Bronchial epithelial cell (primary cell): ENCODE data around the gene TAAR1. TPM values are rescaled to one million over a fixed set of nuclear protein-coding genes. Genes with fewer than 3 reads are reported as not detected.
"Not testable (repeated sequence)": the region's sequence is repeated elsewhere in the genome, so short reads cannot be mapped to it uniquely, and the experiment has no call there.

Source experiments
- DNase-seq: peaks from one replicate; pipeline ENCODE4 v3.0.0-alpha.2; 2010; ENCODE audit warnings: low read depth
- FAIRE-seq: peaks from 2 replicates; lab custom pipeline; 2011; peaks lifted over from hg19 to GRCh38; lab: Jason Lieb, UNC
- H3K27me3 ChIP-seq: 2 replicates; pipeline ENCODE4 v1.5.1; 2011; ENCODE audit warnings: low read length; ENCODE audit not compliant: control insufficient read depth, insufficient read depth
- H3K36me3 ChIP-seq: 2 replicates; pipeline ENCODE4 v1.5.1; 2011; ENCODE audit warnings: low read length; ENCODE audit not compliant: control insufficient read depth, insufficient read depth
- H3K4me3 ChIP-seq: 2 replicates; pipeline ENCODE4 v1.5.1; 2011; ENCODE audit warnings: mild to moderate bottlenecking, low read depth, low read length, control low read depth
- CTCF ChIP-seq: IDR thresholded peaks from 2 replicates; pipeline ENCODE4 v1.5.1; 2011; ENCODE audit warnings: mild to moderate bottlenecking, moderate library complexity, low read length, control low read depth, inconsistent platforms; ENCODE audit not compliant: insufficient read depth, severe bottlenecking
- total RNA-seq: library from RNA; depleted of rRNA; stranded (reverse); fragments of >200 nt; gene quantifications from 2 replicates; pipeline ENCODE4 v1.2.1, GENCODE V29; 2014

The TAAR1 gene
- not detected in 2 replicates for total RNA-seq

- Histone ChIP-seq H3K27me3 (no peaks in the 10 kb centered on the region), H3K36me3 (no peaks in the 10 kb centered on the region), H3K4me3 (no peak within 1 kb of the TSS)
- FAIRE-seq (no peak), DNase-seq (no peak)
- TF ChIP-seq CTCF, result no peak
Observed at GRCh38 chr6:132659082-132659481, at the start of gene TAAR1. Gene TAAR1 (minus strand): TSS chr6:132659182. CDS start chr6:132646003, 13,179 bp downstream.

GRCh38 chr6:132708771-132709170 lies 49.8 kb upstream of the TAAR1 start:
- H3K27me3 ChIP-seq, result no peaks in the 10 kb centered on the region
- no peak for TF ChIP-seq CTCF
- FAIRE-seq (no peak), DNase-seq (no peak)
- no peaks in the 10 kb centered on the region for H3K36me3 ChIP-seq
- H3K4me3 ChIP-seq, result no peak overlapping the region

GRCh38 chr6:132708002-132708401 lies 49.0 kb upstream of the TAAR1 start:
- Histone ChIP-seq H3K36me3 (no peaks in the 10 kb centered on the region), H3K4me3 (no peak overlapping the region), H3K27me3 (no peaks in the 10 kb centered on the region)
- no peak for TF ChIP-seq CTCF
- FAIRE-seq, result no peak
- no peak for DNase-seq

GRCh38 chr6:132706756-132707155 lies 47.8 kb upstream of the TAAR1 start:
- H3K4me3 ChIP-seq, H3K36me3 ChIP-seq, H3K27me3 ChIP-seq, DNase-seq: not testable (repeated sequence)
- FAIRE-seq, result peak; percentile 23

GRCh38 chr6:132703936-132704335 lies 45.0 kb upstream of the TAAR1 start:
- Histone ChIP-seq H3K27me3 (no peaks in the 10 kb centered on the region), H3K4me3 (no peak overlapping the region), H3K36me3 (no peaks in the 10 kb centered on the region)
- no peak for FAIRE-seq
- DNase-seq, result peak; percentile 12
- no peak for TF ChIP-seq CTCF

GRCh38 chr6:132698608-132699007 lies 39.6 kb upstream of the TAAR1 start:
- Histone ChIP-seq H3K36me3 (no peaks in the 10 kb centered on the region), H3K27me3 (no peaks in the 10 kb centered on the region), H3K4me3 (no peak overlapping the region)
- TF ChIP-seq CTCF, result no peak
- no peak for FAIRE-seq
- DNase-seq, result no peak
